Transverse colon (tissue), 4 donors: Measurements from ENCODE around the gene ACTN1. TPM values are rescaled to one million over a fixed set of nuclear protein-coding genes. Genes with fewer than 3 reads are reported as not detected.

Source experiments
- DNase-seq: peaks from one replicate; pipeline ENCODE4 v3.0.0-alpha.2; 2019
- H3K27ac ChIP-seq, 4 donors: fragments of 200-600 bp; sonication (generic); 2 replicates each; pipeline ENCODE4 v1.5.1; 2016 to 2018; ENCODE audit warnings: inconsistent platforms in 4 of 4
- H3K27me3 ChIP-seq: fragments of 200-600 bp; sonication (generic); 2 replicates; pipeline ENCODE4 v1.5.1; 2017; ENCODE audit warnings: inconsistent platforms
- H3K36me3 ChIP-seq, 4 donors: fragments of 200-600 bp; sonication (generic); 2 replicates each; pipeline ENCODE4 v1.5.1; 2017 to 2019; ENCODE audit warnings: inconsistent platforms in 4 of 4
- H3K4me1 ChIP-seq, 4 donors: fragments of 200-600 bp; sonication (generic); 2 replicates each; pipeline ENCODE4 v1.5.1; 2017 to 2020; ENCODE audit warnings: inconsistent platforms in 4 of 4
- H3K4me3 ChIP-seq, 4 donors: fragments of 200-600 bp; sonication (generic); 1 replicate in 1 of 4; 2 replicates in 3 of 4; pipeline versions ENCODE4 v1.5.1 to v1.6.1; 2017 to 2019; ENCODE audit warnings: inconsistent platforms in 4 of 4
- H3K9me3 ChIP-seq, 2 donors: fragments of 200-600 bp; sonication (generic); 2 replicates each; pipeline ENCODE4 v1.5.1; 2017 to 2019; ENCODE audit warnings: inconsistent platforms in 2 of 2
- EP300 ChIP-seq: sonication (generic); formaldehyde crosslinking; IDR thresholded peaks from one replicate; pipeline ENCODE4 v1.6.1; 2017; ENCODE audit warnings: antibody characterized with exemption, low read depth
- POLR2A ChIP-seq: fragments of 450-650 bp; IDR thresholded peaks from one replicate; pipeline ENCODE4 v1.6.1; 2016; ENCODE audit warnings: antibody characterized with exemption, mild to moderate bottlenecking, moderate library complexity
- POLR2AphosphoS5 ChIP-seq, 3 donors: sonication (generic); formaldehyde crosslinking; IDR thresholded peaks; one replicate each; pipeline ENCODE4 v1.6.1; 2016; ENCODE audit warnings: antibody characterized with exemption in 3 of 3
- WGBS, 2 donors: methylation state at CpG; one replicate each; pipeline ENCODE4 v1.1.5; 2018; ENCODE audit warnings: low coverage in 1 of 2; 5-methylcytosine and 5-hydroxymethylcytosine counted together
- in situ Hi-C, 4 donors: fragments of 200-750 bp; cut with MboI; loops; one replicate each; pipeline versions ENCODE4 v1.15.0 to v1.15.1; 2017; ENCODE audit warnings: low sequenced_read_pairs in 3 of 4, low pct_ligation_motif_present in 1 of 4, low pct_unique_long_range_greater_than_20kb in 1 of 4
- intact Hi-C: fragments of 100-400 bp; cut with DNase I; formaldehyde crosslinking; loops from one replicate; pipeline ENCODE4 v1.15.1; 2023; ENCODE audit warnings: low total_unique reads
- total RNA-seq, 4 donors: library from RNA; depleted of rRNA; stranded (reverse); fragments of >200 nt; gene quantifications; one replicate each; pipeline ENCODE4 v1.1.0, GENCODE V29; 2016
- TF ChIP-seq, protein P1 (sequence below), 5 experiments: fragments of 200-600 bp in 3 of 5; fragments of 450-650 bp in 2 of 5; sonication (generic) in 3 of 5; IDR thresholded peaks; 1 replicate in 2 of 5; 2 replicates in 3 of 5; pipeline ENCODE4 v1.5.1; 2016 to 2017; ENCODE audit warnings: antibody characterized with exemption in 5 of 5, inconsistent platforms in 3 of 5, mild to moderate bottlenecking in 2 of 5, moderate library complexity in 1 of 5

Gene ACTN1
- total RNA-seq, 4 donors from 2014 or later, result 127 to 403 (median 197) TPM

DNA sequence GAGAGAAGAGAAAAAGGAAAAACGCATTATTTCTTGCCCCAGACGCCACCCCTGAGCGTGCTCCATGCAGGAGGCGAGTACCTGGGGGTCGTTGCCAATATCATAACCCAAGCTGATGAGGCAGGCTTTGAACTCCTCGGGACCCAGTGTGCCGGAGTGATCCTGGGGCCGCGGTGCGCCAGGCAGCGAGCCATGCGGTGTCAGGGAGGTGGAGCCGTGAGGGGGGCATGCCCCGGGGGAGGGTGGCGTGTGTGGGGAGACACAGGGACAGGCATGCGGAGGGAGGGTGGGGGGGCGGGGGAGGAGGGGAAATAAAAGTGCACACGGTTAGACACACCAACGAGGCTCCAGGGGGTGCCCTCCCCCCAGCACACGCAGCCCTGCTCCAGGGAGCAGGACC, 100.2 kb downstream of the ACTN1 start:
- no peaks in the 10 kb centered on the region for H3K4me1 ChIP-seq
- peaks cover 0 to 65% (median 29%) of the 10 kb centered on the region in 4 donors for H3K36me3 ChIP-seq
- no peaks in the 10 kb centered on the region for H3K9me3 ChIP-seq
- no peak overlapping the region for H3K4me3 ChIP-seq
- WGBS, 2 donors, result 84% methylated on average over 19 of the region's 20 CpGs; no CpG with 5 or more reads in 1 of the 2 donors
- H3K27me3 ChIP-seq, result no peaks in the 10 kb centered on the region
- H3K27ac ChIP-seq, result peak overlapping the region in 2 of 4 donors; percentile 41 to 50
- intact Hi-C loops (no loop called here), in situ Hi-C loops (no loop called here)
- TF ChIP-seq, protein P1, sequence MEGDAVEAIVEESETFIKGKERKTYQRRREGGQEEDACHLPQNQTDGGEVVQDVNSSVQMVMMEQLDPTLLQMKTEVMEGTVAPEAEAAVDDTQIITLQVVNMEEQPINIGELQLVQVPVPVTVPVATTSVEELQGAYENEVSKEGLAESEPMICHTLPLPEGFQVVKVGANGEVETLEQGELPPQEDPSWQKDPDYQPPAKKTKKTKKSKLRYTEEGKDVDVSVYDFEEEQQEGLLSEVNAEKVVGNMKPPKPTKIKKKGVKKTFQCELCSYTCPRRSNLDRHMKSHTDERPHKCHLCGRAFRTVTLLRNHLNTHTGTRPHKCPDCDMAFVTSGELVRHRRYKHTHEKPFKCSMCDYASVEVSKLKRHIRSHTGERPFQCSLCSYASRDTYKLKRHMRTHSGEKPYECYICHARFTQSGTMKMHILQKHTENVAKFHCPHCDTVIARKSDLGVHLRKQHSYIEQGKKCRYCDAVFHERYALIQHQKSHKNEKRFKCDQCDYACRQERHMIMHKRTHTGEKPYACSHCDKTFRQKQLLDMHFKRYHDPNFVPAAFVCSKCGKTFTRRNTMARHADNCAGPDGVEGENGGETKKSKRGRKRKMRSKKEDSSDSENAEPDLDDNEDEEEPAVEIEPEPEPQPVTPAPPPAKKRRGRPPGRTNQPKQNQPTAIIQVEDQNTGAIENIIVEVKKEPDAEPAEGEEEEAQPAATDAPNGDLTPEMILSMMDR (IDR thresholded peaks at IDR 0.05), result no peak
- no peak for TF ChIP-seq POLR2A
- TF ChIP-seq POLR2AphosphoS5 (IDR thresholded peaks at IDR 0.05), result no peak
- no peak for DNase-seq

DNA sequence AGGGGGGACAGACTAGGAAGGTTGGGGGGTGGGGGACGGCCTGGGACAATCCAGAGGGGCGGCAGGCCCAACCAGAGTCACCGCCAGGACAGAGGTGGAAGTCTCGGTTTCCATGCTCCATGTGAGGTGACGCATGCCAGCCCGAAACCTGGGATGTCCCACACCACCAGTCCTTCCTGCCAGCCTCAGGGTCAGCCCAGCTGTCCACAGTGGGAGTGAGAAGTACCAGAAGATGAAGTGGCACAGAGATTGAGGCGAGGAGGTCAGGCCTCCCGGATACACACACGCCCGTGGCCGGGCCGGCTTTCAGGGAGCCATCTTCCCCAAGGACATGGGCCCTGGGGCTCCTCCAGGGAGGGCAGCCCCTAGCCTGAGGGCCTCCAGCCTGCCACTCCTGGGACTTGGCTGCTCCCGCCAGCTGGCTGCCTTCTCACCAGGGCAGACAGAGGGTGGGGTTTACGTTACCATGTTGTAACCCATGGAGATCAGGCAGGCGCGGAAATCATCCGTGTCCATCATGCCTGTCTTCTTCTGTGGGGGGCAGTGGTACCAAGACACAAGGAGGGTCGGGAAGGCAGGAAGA, 101.0 kb downstream of the ACTN1 start:
- intact Hi-C loops (no loop called here), in situ Hi-C loops (no loop called here)
- no peaks in the 10 kb centered on the region for H3K27me3 ChIP-seq
- TF ChIP-seq POLR2A, result no peak
- TF ChIP-seq EP300, result no peak
- TF ChIP-seq POLR2AphosphoS5 (IDR thresholded peaks at IDR 0.05), result no peak
- TF ChIP-seq, protein P1 (IDR thresholded peaks at IDR 0.05), result no peak
- H3K27ac ChIP-seq, result peak overlapping the region in 1 of 4 donors; percentile 50
- WGBS, 2 donors, result 78 to 84% methylated on average over 2 to 18 of the region's 18 CpGs
- H3K4me1 ChIP-seq, result no peaks in the 10 kb centered on the region
- peaks cover 0 to 62% (median 29%) of the 10 kb centered on the region in 4 donors for H3K36me3 ChIP-seq
- no peak overlapping the region for H3K4me3 ChIP-seq
- DNase-seq, result no peak
- H3K9me3 ChIP-seq, result no peaks in the 10 kb centered on the region

DNA sequence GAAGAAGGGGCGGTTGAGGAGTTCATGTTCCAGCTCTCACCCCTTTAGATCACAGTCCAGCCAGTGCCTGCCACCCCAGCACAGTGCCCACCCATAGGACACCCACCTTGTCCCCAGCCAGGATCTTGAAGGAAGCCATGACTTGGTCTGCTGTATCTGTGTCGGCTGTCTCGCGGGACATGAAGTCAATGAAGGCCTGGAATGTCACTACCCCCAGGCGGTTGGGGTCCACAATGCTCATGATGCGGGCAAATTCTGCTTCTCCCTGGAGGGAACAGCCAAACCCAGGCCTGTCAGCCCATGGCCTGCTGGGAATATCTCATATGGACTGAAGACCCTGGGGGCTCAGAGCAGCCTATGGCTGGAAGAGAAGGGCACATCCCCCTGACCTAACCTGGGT, 102.1 kb downstream of the ACTN1 start:
- H3K4me3 ChIP-seq, result no peak overlapping the region
- intact Hi-C loops (no loop called here), in situ Hi-C loops (no loop called here)
- DNase-seq, result no peak
- no peaks in the 10 kb centered on the region for H3K27me3 ChIP-seq
- no peaks in the 10 kb centered on the region for H3K9me3 ChIP-seq
- peaks cover 0 to 58% (median 26%) of the 10 kb centered on the region in 4 donors for H3K36me3 ChIP-seq
- TF ChIP-seq EP300 (no peak), POLR2A (no peak), POLR2AphosphoS5 (IDR thresholded peaks at IDR 0.05) (no peak)
- TF ChIP-seq, protein P1 (IDR thresholded peaks at IDR 0.05), result no peak
- H3K4me1 ChIP-seq, result no peaks in the 10 kb centered on the region
- 100% methylated on average over 6 of the region's 6 CpGs; no CpG with 5 or more reads in 1 of the 2 donors for WGBS, 2 donors
- H3K27ac ChIP-seq, result no peak overlapping the region

DNA sequence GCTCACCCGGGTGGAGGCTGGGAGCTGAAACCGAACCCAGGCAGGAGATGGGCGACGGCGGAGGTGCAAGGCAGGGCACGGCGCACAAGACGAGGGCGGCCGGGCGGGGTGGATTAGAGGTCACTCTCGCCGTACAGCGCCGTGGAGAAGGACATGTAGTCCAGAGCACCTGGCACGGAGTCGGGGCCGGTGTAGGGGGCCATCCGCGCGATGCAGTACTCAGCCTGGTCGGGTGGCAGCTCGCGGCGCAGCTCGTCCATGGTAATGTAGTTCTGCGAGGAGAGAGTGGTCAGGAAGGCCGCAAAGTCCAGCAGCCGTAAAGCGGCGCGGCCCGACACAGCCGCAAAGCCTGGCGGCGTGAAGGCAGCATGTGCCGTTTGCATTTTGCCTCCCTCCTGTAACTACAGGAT, 104.4 kb downstream of the ACTN1 start:
- Histone ChIP-seq H3K4me3 (no peak overlapping the region), H3K4me1 (no peaks in the 10 kb centered on the region), H3K27ac (no peak overlapping the region), H3K27me3 (no peaks in the 10 kb centered on the region), H3K36me3 (peaks cover 0 to 43% (median 23%) of the 10 kb centered on the region in 4 donors), H3K9me3 (no peaks in the 10 kb centered on the region)
- 94 to 100% methylated on average over 1 to 37 of the region's 37 CpGs for WGBS, 2 donors
- in situ Hi-C loops (no loop called here), intact Hi-C loops (no loop called here)
- no peak for DNase-seq
- TF ChIP-seq EP300, result no peak
- TF ChIP-seq POLR2AphosphoS5 (IDR thresholded peaks at IDR 0.05), result no peak
- TF ChIP-seq POLR2A, result no peak
- TF ChIP-seq, protein P1 (IDR thresholded peaks at IDR 0.05), result no peak
